HCT116 (cell line): ENCODE results near the gene ALOX12B.

Source experiments
- ATF3 ChIP-seq: IDR thresholded peaks from 2 replicates; pipeline ENCODE4 v1.6.1; 2012
- CTCF ChIP-seq, 3 experiments: fragments of 200-600 bp in 1 of 3; sonication (generic) in 1 of 3; IDR thresholded peaks in 2 of 3; conservative IDR thresholded peaks in 1 of 3; 2 replicates each; pipeline ENCODE4 v1.5.1; 2012 to 2017; ENCODE audit warnings: low read depth in 2 of 3, low read length in 2 of 3, antibody characterized with exemption in 1 of 3, borderline replicate concordance in 1 of 3, control low read depth in 1 of 3, mild to moderate bottlenecking in 1 of 3, mixed read lengths in 1 of 3, mixed run types in 1 of 3, moderate library complexity in 1 of 3; ENCODE audit not compliant: insufficient read depth in 1 of 3
- EGR1 ChIP-seq: IDR thresholded peaks from 2 replicates; pipeline ENCODE4 v1.6.1; 2012; ENCODE audit warnings: low read depth
- ELF1 ChIP-seq: IDR thresholded peaks from 2 replicates; pipeline ENCODE4 v1.6.1; 2012; ENCODE audit warnings: low read depth, borderline replicate concordance
- EZH2 ChIP-seq: fragments of 200-600 bp; sonication (generic); IDR thresholded peaks from 2 replicates; pipeline ENCODE4 v1.6.1; 2017; ENCODE audit warnings: antibody characterized with exemption, mixed run types
- POLR2A ChIP-seq: IDR thresholded peaks from 2 replicates; pipeline ENCODE4 v1.7.0; 2011; ENCODE audit warnings: borderline replicate concordance; ENCODE audit not compliant: insufficient read depth, insufficient read length; ENCODE audit errors: extremely low read depth
- POLR2AphosphoS5 ChIP-seq: IDR thresholded peaks from 2 replicates; pipeline ENCODE4 v1.6.1; 2011; ENCODE audit warnings: mild to moderate bottlenecking, low read depth, low read length, moderate library complexity
- SIN3A ChIP-seq: IDR thresholded peaks from 2 replicates; pipeline ENCODE4 v1.6.1; 2012; ENCODE audit warnings: low read depth
- SP1 ChIP-seq: IDR thresholded peaks from 2 replicates; pipeline ENCODE4 v1.6.1; 2012; ENCODE audit warnings: low read depth
- SRF ChIP-seq: IDR thresholded peaks from 2 replicates; pipeline ENCODE4 v1.6.1; 2012; ENCODE audit warnings: low read depth
- TCF7L2 ChIP-seq: IDR thresholded peaks from 2 replicates; pipeline ENCODE4 v1.7.0; 2011; ENCODE audit warnings: borderline replicate concordance, inconsistent platforms; ENCODE audit not compliant: insufficient read depth, insufficient read length; ENCODE audit errors: extremely low read depth

DNA sequence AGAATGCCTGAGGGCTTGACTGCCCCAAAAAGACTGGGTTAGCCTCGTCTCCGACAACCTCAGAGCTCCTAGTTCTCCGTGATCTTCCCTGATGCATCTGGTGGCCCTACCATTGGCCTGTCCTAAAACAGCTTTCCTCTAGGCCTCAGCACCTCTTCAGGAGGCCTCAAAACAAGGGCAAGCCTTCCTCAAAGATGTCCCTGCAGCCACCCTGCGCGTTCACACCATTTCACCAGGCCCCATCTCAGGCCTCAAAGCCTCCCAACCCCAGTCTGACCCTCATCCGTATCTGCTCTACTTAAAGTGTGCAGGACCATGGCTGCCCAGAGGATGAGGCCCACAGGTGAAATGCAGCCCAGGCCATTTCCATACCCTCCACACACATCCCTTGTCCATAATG is 23.4 kb upstream of the ALOX12B start:
- no peak for TF ChIP-seq POLR2AphosphoS5
- TF ChIP-seq SIN3A, result no peak
- TF ChIP-seq CTCF (IDR thresholded peaks at IDR 0.05 in 2 of 3, conservative IDR thresholded peaks at IDR 0.05 in 1 of 3; ENCODE audit: borderline replicate concordance in 1 of 3, insufficient read depth in 1 of 3, low read depth in 2 of 3, low read length in 2 of 3), result no peak
- no peak for TF ChIP-seq POLR2A
- no peak for TF ChIP-seq EZH2
- no peak for TF ChIP-seq SRF
- TF ChIP-seq ATF3, result no peak
- TF ChIP-seq ELF1, result no peak
- no peak for TF ChIP-seq TCF7L2
- no peak for TF ChIP-seq SP1
- no peak for TF ChIP-seq EGR1
